GM20431 (cell line): ENCODE results near the gene CES4A.

Source experiments
- in situ Hi-C: fragments of 300-500 bp; cut with MseI, MboI; formaldehyde crosslinking; loops from one replicate; pipeline ENCODE4 v1.15.0; 2020; ENCODE audit warnings: low sequenced_read_pairs; ENCODE audit not compliant: unreplicated experiment

CES4A gene

DNA sequence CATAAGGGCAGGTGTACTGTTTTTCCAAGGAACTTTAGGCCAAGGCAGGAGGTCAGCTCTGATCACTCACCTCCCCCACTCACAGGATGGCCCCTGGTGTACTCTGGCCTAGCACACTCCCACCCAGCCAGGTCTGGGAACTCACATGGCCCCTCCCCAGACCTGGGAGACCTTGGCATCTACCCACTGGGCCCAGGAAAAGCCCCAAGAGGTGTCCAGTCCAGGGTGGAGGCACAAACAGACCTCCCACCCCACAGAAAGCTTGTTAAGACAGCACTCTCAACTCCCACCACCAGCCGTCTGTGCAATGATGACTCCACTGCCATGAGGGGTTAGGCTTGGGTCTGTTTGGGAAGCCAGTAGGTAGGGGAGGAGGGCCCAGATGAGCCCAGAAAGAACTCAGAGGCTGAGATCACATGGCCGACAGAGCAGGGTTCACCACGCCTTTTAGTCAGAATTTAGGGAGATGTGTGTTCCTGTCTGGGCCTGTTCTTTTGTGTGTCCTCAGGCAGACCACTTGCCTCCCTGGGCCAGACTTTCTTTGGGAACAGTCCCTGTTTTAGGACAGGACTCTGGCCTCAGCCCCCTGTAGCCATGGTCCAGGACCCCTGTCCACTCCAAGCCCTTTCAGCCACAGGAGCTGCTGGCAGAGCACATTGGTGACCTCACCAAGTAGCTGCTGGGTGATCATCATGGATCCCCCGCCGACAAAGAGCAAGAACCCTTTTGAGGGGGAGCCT is 28.5 kb downstream of the CES4A start:
- in situ Hi-C loops = no loop called here

DNA sequence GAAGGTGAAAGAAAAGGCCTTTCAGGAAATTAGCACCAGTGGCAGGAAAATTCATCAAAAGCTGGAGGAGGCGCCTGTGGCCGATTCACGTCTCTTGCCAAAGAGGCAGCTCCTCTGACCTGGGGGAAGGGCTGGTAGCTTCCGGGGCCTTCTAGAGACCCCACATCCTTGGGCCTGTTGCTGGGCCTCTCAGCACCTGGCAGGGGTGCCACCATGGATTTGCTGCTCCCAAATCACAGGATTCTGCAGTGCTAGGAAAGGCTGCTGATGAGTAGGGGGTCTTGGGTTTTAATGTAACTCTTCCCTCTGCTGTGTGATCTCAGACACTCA is 29.0 kb downstream of the CES4A start:
- in situ Hi-C loops = no loop called here

GRCh38 chr16:67017810-67018488 is 29.6 kb downstream of the CES4A start:
- in situ Hi-C loops = no loop called here

DNA sequence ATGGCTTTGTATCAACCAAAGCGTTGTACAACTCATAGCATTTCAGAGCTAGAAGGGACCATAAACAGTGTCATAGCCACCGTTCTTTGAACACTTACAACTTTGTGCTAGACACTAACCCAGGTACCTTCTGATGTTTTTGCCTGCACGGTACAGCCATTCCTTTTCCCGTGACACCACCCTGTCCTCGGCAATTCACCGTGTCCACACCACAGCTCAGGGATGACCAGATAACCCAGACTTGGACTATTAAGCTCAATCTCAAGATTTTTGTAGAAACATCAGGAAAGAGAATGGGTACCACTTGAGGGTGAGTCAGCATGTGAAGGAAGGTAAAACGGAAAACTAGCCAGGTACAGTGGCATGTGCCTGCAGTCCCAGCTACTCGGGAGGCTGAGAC is 30.8 kb downstream of the CES4A start:
- in situ Hi-C loops = no loop called here

GRCh38 chr16:67021321-67021720 is 32.9 kb downstream of the CES4A start:
- in situ Hi-C loops = no loop called here

DNA sequence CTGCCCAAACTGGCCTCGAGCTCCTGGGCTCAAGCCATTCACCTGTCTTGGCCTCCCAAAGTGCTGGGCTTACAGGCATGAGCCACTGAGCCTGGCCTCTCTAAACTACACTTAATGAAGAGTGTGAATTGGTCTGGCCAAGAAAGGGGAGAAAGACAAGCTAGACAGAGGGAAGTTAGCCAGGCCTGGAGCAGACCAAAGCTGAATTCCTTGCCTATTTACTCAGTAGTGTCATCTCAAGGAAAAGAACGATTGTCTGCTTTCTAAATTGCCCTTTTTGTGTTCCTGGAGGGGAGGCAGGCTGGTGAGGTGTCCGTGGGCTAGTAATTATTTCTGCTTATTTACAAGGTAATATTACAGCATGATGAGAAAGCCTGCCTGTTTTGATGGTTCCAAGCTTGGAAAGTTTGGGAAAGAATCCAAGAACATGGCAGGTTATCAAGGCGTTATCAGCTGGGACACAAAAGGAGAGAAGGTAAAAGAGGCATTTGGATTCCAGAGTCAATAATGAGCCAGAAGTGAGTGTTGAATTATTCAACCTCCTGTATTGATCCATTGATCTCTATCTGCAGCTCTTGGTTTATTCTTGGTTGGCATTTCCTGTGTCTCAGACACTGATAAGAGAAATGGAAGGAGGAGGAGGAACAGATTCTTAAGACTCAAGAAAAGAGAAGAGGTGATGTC is 34.3 kb downstream of the CES4A start:
- in situ Hi-C loops = no loop called here

DNA sequence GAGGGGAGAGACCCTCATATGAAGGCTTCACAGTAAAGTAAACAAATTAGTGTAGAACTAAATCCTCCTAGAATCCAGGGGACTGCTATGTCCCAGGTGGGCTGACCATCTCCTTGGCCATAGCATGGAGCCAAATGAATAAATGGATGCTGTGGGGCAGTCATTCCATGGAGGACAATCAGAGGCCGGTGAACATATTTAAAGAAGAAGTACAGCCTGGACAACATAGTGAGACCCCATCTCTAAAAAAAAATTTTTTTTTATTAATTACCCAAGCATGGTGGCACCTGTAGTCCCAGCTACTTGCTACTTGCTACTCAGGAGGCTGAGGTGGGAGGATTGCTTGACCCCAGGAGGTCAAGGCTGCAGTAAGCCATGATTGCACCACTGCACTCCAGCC is 35.3 kb downstream of the CES4A start:
- in situ Hi-C loops = no loop called here

DNA sequence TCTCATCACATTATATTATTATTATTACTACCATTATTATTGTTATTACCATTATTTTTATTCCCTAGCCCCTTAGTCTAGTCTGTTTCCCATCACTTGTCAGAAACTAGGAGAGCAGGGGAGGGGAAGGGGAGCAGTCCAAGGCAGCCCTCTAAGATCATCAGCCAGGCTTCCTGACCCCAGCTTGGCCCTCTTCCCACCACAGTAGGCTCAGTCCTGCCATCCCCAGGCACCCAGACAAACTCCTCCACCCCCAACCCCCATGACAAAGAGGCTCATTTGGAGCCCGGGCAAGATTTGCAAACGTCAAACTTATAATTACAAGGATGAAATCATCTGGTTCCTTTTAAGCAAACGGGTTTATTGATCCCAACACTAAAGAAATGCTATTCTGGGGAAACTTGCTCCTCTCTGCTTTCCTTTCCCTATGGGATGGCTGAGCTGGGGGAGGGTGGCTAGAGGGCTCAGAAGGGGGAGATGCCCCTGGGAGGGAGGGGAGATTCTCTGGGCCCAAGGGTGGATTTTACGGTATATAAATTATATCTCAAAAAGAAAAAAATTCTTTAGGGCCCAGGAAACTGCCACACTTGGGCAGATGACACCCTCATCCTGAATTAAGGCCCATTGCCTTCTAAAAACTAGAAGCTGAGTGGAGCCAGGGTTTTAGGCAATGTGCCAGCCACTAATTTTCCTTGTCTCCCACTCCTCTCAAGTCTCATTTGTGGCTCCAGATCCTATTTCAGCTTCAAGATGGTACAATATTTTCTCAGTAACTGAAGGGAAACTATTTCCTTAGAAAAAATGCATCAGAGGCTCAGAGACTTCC is 36.2 kb downstream of the CES4A start:
- in situ Hi-C loops = no loop called here

GRCh38 chr16:67025210-67025550 is 36.8 kb downstream of the CES4A start:
- in situ Hi-C loops = no loop called here

GRCh38 chr16:67026570-67026969 is 38.2 kb downstream of the CES4A start:
- in situ Hi-C loops = no loop called here

- in situ Hi-C loops = no loop called here
Observed at GRCh38 chr16:67027046-67027445, 38.7 kb downstream of the CES4A start.

DNA sequence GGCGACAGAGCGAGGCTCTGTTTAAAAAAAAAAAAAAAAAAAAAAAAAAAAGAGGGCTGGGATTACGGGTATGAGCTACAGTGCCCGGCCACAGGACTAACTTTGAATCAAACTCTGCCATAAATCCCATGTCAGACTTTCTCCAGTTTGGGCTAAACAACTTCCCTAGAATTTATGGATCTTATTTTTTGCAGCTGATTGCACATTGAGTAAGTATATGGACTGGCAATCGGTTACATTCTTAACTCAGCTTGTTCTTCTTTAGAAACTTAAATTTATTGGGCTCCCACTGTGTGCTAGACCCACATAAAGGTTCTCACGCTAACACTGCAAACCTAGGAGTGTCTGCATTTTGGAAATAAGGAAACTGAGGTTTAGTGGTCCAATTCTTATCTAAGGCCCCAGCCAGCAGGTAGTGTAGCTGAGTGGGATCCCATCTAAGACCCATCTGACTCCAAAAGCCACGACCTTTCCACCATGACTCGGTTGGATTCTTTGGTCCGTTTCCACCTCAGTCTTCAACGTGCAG is 39.8 kb downstream of the CES4A start:
- in situ Hi-C loops = no loop called here

DNA sequence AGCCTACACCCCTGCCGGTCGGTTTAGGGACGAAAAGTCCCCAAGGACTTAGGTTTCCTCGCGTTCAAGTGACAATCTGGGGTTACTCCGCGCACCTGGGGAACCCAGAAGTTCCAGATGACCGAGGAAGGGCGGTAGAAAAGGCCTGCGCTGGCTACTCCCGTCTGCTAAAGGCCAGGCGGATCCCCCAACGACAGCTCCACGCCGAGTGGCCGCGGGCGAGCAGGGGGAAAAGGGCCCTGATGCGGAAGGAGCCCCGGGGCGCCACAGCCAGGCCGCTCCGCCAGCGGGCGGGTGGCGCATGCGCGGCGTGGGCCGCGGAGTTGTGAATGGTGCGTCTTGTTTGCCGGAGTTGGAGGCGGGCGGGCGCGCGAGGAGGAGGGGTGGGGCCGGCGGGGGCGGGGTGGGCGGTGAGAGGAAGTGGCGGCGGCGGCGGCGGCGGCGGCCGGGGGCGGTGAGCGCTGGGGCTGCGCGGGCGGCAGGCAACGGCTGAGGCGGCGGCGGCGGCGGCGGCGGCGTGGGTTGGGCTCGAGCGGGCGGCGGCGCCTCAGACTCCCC is 40.4 kb downstream of the CES4A start, which contains the start of gene CBFB:
CBFB (plus strand) TSS at position 454 of the 558 bp plus-strand sequence. CDS start 259 bp downstream, outside the sequence.
- in situ Hi-C loops = no loop called here

- in situ Hi-C loops = no loop called here
Observed at GRCh38 chr16:67029254-67030096, 41.1 kb downstream of the CES4A start.

- in situ Hi-C loops = no loop called here
Observed at GRCh38 chr16:67030221-67030962, 42.0 kb downstream of the CES4A start.

DNA sequence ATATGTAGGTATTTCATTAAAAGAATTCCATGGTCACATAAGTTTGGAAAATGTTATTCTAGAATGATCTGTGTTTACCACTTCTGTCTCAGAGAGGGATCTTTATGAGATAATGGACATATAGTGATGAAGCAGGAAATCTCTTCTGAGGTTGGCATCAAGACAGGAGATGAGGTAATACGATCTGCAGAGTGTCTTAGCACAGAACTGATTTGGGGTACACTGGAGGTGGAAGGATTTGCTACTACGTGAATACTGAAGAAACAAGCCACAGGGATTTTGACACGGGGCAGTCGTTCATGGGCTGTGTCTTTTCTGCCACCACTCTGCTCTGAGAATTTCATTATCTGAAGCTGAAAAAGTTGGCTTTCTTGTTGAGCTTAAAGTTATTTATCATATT is 46.1 kb downstream of the CES4A start:
- in situ Hi-C loops = no loop called here

DNA sequence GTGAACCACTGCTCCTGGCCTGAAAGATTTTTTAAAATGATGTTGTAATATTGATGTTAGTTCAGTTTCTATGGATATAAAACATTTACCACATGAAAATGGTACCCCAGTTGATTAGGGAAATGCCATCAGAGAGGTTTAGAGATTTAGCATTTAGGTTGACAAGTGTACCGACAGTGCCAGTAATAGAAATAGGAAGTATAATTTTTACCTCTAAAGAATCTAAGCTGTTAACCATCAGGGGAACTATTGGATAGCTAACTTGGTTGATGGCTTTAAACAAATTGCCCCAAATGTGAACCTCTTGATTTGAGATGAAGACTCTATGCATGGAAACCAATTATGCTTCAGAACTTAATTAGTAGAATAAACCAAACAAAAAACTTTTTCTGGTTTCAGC is 47.0 kb downstream of the CES4A start:
- in situ Hi-C loops = no loop called here

GRCh38 chr16:67036323-67036741 is 47.9 kb downstream of the CES4A start:
- in situ Hi-C loops = no loop called here
